SH-SY5Y (cell line): ENCODE data around the gene UPB1.

ENCODE experiments used
- GATA2 ChIP-seq: IDR thresholded peaks from 2 replicates; pipeline ENCODE4 v1.6.1; 2011; ENCODE audit warnings: mild to moderate bottlenecking, low read depth, low read length
- GATA3 ChIP-seq: IDR thresholded peaks from 2 replicates; pipeline ENCODE4 v1.6.1; 2011; ENCODE audit warnings: low read depth, mild to moderate bottlenecking, low read length, moderate library complexity

Gene UPB1

DNA sequence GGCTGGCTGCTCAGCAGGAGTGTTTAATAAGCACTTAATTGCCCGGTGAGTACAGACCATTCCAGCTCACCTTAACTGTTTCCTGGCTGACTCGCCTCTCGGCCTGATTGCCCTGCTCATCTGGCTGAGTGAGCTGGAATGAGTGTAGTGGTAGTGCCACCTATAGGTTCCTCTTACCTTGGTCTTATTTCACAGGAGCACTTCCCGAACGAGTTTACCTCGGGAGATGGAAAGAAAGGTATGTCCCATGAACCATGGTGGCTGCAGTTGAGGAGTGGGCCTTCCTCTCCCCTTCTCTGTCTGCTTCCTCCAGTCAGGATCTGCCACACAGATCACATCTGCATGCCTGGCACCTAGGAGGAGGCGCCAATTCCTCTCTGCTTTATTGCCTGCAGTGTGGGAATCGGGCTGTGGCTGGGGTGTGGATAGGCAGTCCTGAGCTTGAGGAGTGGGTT lies 26.7 kb downstream of the UPB1 start:
- TF ChIP-seq GATA2 (no peak), GATA3 (no peak)

- no peak for TF ChIP-seq GATA3
- peak; percentile 79 for TF ChIP-seq GATA2
Measured at GRCh38 chr22:24523873-24524272, 28.7 kb downstream of the UPB1 start.

DNA sequence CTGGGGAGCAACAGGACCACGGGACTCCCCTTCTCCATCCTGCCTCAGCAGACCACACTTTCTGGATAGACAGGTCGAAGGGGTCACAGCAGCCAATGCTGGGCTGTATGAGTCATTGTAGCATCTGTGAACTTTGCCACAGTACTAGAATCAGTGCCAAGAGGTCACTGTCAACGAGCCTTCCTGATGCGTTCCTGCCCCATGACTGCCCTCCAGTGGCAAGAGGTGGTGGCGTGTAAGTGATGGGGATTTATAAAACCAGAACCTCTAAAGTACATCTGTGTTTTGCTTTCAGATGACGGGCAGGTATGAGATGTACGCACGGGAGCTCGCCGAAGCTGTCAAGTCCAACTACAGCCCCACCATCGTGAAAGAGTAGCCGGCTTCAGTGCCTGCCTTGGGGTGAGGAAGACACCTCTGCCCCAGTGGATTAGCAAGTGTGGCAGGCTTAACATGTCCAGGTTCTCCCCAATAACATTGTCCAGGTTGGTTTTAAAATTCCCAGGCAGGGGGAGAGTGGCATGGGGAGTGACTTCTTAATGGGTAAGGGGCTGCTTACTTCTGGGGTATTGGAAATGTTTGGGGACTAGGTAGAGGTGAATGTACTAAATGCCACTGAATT lies 30.4 kb downstream of the UPB1 start:
- TF ChIP-seq GATA2 = no peak
- no peak for TF ChIP-seq GATA3

DNA sequence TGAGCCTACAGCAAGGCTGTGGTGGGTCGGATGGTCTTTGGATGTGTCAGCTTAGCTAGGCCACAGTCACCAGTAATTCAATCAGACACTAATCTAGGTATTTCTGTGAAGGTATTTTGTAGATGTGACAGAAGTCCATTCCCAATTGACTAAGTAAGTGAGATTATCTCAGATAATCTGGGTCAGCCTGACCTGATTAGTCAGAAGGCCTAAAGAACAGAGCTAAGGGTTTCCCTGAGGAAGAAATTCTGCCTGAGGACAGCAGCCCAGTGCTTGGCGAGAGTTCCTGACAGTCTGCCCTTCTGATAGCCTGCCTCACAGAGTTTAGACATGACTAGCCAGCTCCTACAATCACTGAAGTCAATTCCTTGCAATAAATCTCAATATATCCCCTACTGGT lies 31.1 kb downstream of the UPB1 start:
- TF ChIP-seq GATA3 (no peak), GATA2 (no peak)

- TF ChIP-seq GATA2 = no peak
- TF ChIP-seq GATA3 = no peak
Measured at GRCh38 chr22:24529898-24530297, 34.8 kb downstream of the UPB1 start.

DNA sequence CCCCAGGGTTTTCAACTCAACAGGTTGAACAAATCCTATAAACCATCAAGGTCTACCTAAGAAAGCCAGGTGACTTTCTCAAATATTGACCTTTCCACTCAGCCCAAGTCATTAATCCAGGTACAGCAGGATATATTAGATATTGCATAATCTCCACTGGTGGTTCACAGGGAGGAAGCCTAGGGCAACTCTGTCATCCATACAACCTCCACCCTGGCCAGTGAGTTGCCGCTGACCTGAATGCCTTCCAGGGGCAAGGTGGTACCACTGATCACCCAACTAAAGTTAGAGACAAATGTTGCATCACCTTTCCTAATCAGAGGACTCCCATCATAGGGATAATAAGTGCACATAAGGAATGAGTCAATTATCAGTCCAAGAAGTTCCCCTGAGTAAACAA lies 36.9 kb downstream of the UPB1 start:
- TF ChIP-seq GATA2 (no peak), GATA3 (no peak)

GRCh38 chr22:24535348-24535747 lies 40.2 kb downstream of the UPB1 start:
- no peak for TF ChIP-seq GATA2
- TF ChIP-seq GATA3 = no peak

DNA sequence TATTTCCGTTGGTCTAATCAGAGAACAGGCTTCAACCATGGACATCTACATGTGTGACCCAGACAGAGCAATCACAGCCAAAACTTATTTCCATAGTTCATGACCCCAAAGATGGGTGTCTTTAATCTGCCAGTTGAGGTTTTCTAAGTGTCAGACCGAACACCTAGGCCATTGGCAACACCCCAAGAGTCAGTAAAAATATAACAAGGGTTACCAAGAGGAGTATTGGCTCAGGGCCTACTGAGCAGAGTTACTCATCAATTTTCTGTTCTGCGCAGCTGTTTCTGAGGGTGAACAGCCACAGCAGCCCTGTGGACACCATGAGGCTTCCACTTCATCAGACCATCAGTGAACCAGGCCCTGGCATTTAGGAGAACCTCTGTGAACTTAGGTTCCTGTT lies 41.0 kb downstream of the UPB1 start:
- TF ChIP-seq GATA2 (no peak), GATA3 (no peak)

DNA sequence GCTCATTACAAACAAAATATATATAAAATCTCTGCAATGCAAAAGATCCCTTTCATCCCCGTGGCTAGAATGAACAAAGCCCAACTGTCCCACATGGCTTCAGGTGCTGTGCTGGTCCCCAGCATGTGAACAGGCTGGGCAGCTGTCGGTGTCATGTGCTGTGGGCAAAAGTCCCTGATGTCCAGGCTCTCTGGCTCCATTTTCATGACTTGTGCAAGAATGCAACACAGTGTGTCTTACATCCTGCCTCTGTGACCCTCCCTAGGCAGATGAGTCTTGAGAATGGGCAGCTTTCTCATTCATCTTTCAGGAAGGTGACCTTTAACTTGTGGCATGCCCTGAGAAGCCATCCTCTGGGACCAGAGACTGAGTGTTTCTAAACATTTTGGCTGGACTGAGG lies 45.3 kb downstream of the UPB1 start:
- TF ChIP-seq GATA2 (no peak), GATA3 (no peak)

GRCh38 chr22:24541681-24542515 lies 46.8 kb downstream of the UPB1 start:
- TF ChIP-seq GATA3 (no peak), GATA2 (no peak)

- TF ChIP-seq GATA3 = no peak
Measured at GRCh38 chr22:24542641-24543040, 47.5 kb downstream of the UPB1 start.

- TF ChIP-seq GATA2 (no peak), GATA3 (no peak)
Measured at GRCh38 chr22:24543185-24543601, 48.1 kb downstream of the UPB1 start.

DNA sequence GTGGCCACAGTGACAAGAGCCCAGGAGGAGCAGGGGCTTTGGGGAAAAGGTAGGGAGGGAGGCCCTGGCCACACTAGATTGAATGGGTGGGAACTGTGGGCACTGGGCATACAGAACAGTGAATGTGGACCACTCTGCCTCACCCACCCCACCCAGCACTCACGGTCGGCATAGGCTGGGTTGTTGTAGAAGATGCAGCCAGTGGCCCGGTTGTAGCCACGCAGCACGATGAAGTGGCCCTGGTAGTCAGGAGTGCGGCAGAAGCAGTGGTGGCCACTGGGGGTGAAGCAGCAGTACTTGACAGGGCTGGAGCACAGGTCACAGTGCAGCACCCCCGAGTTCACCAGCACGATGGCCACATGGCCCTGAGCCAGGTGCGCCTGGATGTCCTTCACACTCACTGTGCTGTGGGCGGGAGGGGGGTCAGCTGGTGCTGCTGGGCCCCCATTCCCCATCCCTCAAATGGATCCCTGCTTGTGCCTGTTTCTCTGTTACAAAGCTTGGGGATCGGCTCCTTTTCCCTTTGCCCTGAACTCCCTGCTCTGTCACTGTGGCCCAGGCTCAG lies 48.6 kb downstream of the UPB1 start:
- TF ChIP-seq GATA3 (no peak), GATA2 (no peak)

- no peak for TF ChIP-seq GATA3
- no peak for TF ChIP-seq GATA2
Measured at GRCh38 chr22:24548812-24549211, 53.7 kb downstream of the UPB1 start.

DNA sequence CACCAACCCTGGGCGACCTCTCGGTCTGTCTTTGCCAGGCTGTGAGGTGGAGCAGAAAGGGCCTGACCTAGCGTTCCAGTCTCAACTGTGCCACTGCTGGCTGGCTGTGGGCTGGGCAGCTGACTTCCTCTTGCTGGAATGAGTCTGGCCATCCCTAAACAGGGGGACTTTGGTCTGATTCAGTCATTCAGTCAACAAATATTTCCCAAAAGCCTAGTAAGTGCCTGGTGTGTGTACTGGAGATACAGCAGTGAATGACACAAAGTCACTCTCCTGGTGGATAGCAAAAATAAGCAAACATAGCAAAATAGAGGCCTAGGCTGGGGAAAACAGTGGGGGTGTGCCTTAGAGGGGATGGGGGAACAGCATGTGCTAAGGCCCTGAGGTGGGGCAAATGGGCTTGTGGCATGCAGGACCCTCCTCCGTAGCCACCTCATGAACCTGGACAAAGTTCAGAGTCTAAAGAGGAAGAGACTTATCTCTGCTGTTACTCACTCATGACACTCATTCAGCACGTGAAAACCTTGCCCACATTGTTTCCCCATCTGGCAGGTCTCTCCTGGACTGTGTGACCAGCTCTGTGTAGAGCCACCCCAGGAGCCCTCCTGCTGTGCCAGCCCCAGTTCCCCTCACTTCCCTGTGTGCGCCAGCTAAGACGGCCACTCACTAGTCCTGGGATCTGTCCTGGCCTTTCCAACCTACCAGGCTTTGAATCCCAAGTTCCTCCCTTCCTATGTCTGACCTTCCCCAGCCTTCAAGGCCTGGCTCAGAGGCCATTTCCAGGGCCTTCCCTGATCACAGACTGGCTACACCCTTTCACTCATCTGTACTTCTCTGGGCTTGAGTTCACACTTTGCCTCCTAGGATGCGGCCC lies 55.1 kb downstream of the UPB1 start:
- TF ChIP-seq GATA2 (no peak), GATA3 (no peak)
